Thoracic aorta (tissue), 2 donors: Measurements from ENCODE around the gene STAT1. TPM values are rescaled to one million over a fixed set of nuclear protein-coding genes. Genes with fewer than 3 reads are reported as not detected.

ENCODE experiments used
- ATAC-seq: fragments of 150-250 bp; one replicate; pipeline ENCODE4 v1.8.0; 2017; ENCODE audit warnings: low read depth; ENCODE audit not compliant: insufficient number of reproducible peaks, low FRiP score
- DNase-seq: peaks from one replicate; pipeline ENCODE4 v3.0.0-alpha.2; 2020; ENCODE audit warnings: low spot score
- H3K27ac ChIP-seq, 2 donors: fragments of 200-600 bp; sonication (generic); 1 replicate in 1 of 2; 2 replicates in 1 of 2; pipeline ENCODE4 v1.5.1; 2016; ENCODE audit warnings: mild to moderate bottlenecking in 2 of 2, moderate library complexity in 2 of 2
- H3K27me3 ChIP-seq: fragments of 200-600 bp; sonication (generic); replicated peaks from 2 replicates; pipeline ENCODE4 v1.6.0; 2016; ENCODE audit warnings: mild to moderate bottlenecking; ENCODE audit not compliant: insufficient read depth
- H3K36me3 ChIP-seq: fragments of 200-600 bp; sonication (generic); one replicate; pipeline ENCODE4 v1.5.1; 2016
- H3K4me1 ChIP-seq, 2 donors: fragments of 200-600 bp; sonication (generic); 1 replicate in 1 of 2; 2 replicates in 1 of 2; pipeline versions ENCODE4 v1.5.1 to v1.6.0; 2016; ENCODE audit warnings: low read depth in 2 of 2, mild to moderate bottlenecking in 1 of 2; ENCODE audit not compliant: control insufficient read depth in 1 of 2
- H3K4me3 ChIP-seq: fragments of 200-600 bp; sonication (generic); 2 replicates; pipeline ENCODE4 v1.5.1; 2016; ENCODE audit warnings: mild to moderate bottlenecking
- H3K9me3 ChIP-seq: fragments of 200-600 bp; sonication (generic); 2 replicates; pipeline ENCODE4 v1.5.1; 2016
- total RNA-seq, 2 donors: library from RNA; depleted of rRNA; stranded (reverse); fragments of >200 nt; gene quantifications; one replicate each; pipeline versions ENCODE4 v1.1.0 to v1.2.3, GENCODE V29; 2016
- TF ChIP-seq, protein P1 (sequence below): fragments of 200-600 bp; sonication (generic); IDR thresholded peaks from one replicate; pipeline ENCODE4 v1.5.1; 2019; ENCODE audit warnings: antibody characterized with exemption

Gene STAT1
- total RNA-seq, 2 donors from 2014 or later, result 67.4 to 82.6 TPM

DNA sequence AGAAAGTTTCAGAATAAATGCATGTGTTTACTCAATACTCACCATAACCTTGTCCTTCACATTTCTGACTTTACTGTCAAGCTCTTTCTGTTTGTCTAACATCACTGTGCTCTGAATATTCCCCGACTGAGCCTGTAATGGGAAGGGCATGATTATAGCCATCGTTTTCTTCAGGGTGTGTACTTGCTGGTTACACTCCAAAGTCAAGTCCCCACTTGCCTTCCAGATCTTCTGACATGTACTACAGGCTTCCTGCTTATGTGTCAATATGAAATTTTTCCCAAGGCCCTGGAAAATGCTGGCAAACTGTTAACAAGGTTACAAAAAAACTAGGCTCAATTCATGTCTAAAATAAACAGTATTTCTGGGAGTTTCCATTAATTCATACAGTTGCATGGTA, 12.9 kb downstream of the STAT1 start:
- DNase-seq (no peak), ATAC-seq (no peak)
- Histone ChIP-seq H3K27ac (no peak overlapping the region), H3K36me3 (peaks cover 55% of the 10 kb centered on the region), H3K9me3 (no peaks in the 10 kb centered on the region), H3K4me1 (no peaks in the 10 kb centered on the region), H3K4me3 (no peak overlapping the region), H3K27me3 (no peaks in the 10 kb centered on the region)
- TF ChIP-seq, protein P1, sequence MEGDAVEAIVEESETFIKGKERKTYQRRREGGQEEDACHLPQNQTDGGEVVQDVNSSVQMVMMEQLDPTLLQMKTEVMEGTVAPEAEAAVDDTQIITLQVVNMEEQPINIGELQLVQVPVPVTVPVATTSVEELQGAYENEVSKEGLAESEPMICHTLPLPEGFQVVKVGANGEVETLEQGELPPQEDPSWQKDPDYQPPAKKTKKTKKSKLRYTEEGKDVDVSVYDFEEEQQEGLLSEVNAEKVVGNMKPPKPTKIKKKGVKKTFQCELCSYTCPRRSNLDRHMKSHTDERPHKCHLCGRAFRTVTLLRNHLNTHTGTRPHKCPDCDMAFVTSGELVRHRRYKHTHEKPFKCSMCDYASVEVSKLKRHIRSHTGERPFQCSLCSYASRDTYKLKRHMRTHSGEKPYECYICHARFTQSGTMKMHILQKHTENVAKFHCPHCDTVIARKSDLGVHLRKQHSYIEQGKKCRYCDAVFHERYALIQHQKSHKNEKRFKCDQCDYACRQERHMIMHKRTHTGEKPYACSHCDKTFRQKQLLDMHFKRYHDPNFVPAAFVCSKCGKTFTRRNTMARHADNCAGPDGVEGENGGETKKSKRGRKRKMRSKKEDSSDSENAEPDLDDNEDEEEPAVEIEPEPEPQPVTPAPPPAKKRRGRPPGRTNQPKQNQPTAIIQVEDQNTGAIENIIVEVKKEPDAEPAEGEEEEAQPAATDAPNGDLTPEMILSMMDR, result no peak

DNA sequence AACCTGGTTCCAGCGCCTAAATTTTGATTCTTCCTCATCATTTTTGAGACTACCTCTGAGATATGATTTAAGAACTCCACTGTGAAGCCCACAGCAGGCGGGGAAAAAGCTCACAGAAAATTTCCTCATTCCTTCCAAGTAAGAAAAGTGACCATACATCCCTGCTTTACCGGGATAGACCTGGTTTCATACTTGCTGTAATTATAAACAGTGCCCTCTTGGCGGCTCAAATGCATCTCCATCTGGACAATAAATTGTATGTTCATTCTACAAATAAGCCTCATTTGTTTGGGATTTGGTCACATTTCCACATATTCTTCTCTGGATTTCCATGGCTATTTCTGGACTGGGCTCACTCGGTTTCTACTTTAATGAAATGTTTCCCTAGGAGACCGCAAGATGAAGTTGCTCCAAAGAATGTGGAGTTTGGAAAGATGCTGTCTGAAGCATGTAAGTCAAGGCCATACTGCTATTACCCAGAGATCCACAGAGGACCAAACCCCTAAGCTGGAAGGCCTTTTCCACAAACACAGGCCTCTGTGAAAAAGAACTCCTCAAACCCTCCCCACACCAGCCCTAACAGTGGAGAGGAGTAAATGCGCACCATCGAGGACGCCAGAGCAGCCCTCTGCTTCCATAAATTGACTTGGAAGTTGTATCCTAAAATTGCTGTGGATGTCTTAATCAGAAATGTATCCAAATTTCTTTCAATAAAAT, 13.9 kb downstream of the STAT1 start:
- DNase-seq (no peak), ATAC-seq (no peak)
- Histone ChIP-seq H3K9me3 (no peaks in the 10 kb centered on the region), H3K4me1 (no peaks in the 10 kb centered on the region), H3K4me3 (no peak overlapping the region), H3K36me3 (peaks cover 54% of the 10 kb centered on the region), H3K27me3 (no peaks in the 10 kb centered on the region), H3K27ac (no peak overlapping the region)
- TF ChIP-seq, protein P1, result no peak

DNA sequence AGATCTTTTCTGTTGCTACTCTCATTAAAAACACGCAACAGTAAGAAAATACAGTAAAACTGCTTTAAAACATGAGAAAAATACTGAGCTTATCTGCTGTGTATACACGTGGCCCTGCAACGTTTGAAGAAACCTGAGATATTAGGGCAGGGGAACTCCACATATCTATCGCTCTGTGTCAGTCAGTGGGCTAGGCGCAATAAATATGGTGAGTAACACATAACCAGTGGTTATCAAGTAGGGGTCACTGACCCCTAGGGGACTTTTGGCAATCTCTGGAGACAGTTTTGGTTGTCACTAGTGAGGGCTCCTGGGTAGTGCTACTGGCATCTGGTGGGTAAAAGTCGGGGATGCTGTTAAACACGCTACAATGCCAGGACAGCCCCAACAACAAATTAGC, 14.9 kb downstream of the STAT1 start:
- H3K27ac ChIP-seq, result no peak overlapping the region
- H3K4me3 ChIP-seq, result no peak overlapping the region
- peaks cover 55% of the 10 kb centered on the region for H3K36me3 ChIP-seq
- no peaks in the 10 kb centered on the region for H3K4me1 ChIP-seq
- TF ChIP-seq, protein P1, result no peak
- DNase-seq (no peak), ATAC-seq (no peak)
- H3K9me3 ChIP-seq, result no peaks in the 10 kb centered on the region
- no peaks in the 10 kb centered on the region for H3K27me3 ChIP-seq

DNA sequence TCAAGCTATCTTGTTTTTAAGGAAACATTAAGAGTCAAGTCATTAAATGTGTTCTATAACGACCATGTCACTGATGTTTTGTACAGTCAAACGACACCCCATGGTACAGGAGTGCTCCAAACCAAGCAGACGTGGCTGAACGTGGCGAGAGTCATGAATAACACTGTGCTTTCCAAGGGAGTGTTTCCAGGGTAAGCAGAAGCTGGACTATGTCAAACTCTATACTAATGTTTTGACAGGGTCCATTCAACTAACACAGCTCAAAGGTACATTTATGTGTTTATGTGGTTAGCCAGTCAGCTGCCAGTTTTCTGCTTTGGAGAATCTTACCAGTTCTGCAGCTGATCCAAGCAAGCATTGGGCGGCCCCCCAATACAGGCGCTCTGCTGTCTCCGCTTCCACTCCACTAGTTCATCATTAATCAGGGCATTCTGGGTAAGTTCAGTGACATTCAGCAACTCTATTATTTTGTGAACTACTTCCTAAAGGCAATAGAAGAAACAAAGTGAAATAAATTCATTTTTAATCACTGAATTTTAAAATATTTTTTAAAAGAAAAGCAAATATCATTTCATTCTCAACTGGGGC, 16.4 kb downstream of the STAT1 start:
- no peak overlapping the region for H3K4me3 ChIP-seq
- no peaks in the 10 kb centered on the region for H3K27me3 ChIP-seq
- DNase-seq (no peak), ATAC-seq (no peak)
- H3K4me1 ChIP-seq, result no peaks in the 10 kb centered on the region
- peaks cover 52% of the 10 kb centered on the region for H3K36me3 ChIP-seq
- no peaks in the 10 kb centered on the region for H3K9me3 ChIP-seq
- TF ChIP-seq, protein P1, result no peak
- no peak overlapping the region for H3K27ac ChIP-seq

DNA sequence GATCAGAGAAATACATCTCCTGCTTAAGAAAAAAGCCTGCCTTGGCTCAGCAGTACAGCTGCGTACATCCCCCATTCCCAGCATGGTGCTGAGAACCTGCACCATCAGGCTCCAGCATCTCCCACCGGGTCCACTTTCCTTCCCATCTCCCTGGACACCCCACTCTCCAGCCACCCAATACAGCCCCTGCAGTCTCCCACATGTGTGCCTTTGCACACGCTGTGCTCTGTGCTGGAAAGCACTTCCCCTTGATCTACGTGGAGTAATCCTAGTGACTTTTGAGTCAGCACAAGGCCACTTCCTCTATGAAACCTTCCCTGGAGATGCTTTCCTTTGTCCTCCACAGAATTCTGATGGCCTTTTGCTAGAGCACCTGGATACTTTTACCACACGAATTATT, 17.0 kb downstream of the STAT1 start:
- no peak for DNase-seq
- H3K36me3 ChIP-seq, result peaks cover 52% of the 10 kb centered on the region

More for the DNA sequence above, 17.0 kb downstream of the STAT1 start:
- no peaks in the 10 kb centered on the region for H3K4me1 ChIP-seq
- H3K9me3 ChIP-seq, result no peaks in the 10 kb centered on the region
- TF ChIP-seq, protein P1, result no peak
- ATAC-seq, result no peak
- H3K27me3 ChIP-seq, result no peaks in the 10 kb centered on the region
- no peak overlapping the region for H3K27ac ChIP-seq
- H3K4me3 ChIP-seq, result no peak overlapping the region
